GM21447 (cell line): ENCODE measurements around the gene TTC1.
"Not testable (repeated sequence)": the region's sequence is repeated elsewhere in the genome, so short reads cannot be mapped to it uniquely, and the experiment has no call there.

ENCODE experiments used
- ATAC-seq: cut with Tn5 transposase; IDR thresholded peaks from one replicate; pipeline ENCODE4 v1.9.1; 2021; ENCODE audit not compliant: unreplicated experiment

TTC1 gene, protein sequence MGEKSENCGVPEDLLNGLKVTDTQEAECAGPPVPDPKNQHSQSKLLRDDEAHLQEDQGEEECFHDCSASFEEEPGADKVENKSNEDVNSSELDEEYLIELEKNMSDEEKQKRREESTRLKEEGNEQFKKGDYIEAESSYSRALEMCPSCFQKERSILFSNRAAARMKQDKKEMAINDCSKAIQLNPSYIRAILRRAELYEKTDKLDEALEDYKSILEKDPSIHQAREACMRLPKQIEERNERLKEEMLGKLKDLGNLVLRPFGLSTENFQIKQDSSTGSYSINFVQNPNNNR

DNA sequence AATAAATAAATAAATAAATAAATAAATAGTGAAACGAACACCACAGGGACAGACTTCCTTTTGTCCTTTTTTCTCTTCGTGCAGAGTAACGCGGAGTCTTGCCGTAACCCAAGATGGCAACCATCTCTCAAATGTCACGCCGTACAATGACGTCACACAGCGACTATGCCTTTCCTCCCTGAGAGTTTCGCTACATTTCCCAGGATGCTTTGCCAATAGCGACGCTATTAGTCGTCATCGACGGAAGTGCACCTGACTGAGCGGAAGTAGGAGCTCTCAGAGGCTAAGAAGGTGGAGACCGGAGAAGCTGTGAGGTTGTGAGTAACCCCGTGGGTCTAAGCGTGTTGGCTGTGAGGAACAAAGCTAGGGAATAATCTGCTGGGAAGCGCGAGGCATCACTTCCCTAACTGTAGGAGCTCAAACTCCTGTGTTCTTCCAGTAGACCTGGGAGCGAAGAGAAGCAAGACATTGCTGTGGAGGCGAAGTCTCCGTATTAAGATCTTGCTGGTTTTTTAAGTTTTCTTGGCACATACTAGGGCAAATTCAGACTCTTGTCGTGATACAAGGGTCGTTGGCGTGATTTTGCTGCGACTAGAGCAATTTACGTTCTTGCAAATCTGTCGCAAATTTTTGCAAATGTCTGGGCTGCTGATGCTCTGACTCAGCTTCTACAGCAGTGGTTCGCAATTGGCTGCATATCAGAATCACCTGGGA lies at the start of gene TTC1:
Gene TTC1, plus strand, starts transcription at position 263 of the 714 bp plus-strand sequence. CDS start 1,390 bp downstream, outside the sequence.
- ATAC-seq: peak; percentile 100

DNA sequence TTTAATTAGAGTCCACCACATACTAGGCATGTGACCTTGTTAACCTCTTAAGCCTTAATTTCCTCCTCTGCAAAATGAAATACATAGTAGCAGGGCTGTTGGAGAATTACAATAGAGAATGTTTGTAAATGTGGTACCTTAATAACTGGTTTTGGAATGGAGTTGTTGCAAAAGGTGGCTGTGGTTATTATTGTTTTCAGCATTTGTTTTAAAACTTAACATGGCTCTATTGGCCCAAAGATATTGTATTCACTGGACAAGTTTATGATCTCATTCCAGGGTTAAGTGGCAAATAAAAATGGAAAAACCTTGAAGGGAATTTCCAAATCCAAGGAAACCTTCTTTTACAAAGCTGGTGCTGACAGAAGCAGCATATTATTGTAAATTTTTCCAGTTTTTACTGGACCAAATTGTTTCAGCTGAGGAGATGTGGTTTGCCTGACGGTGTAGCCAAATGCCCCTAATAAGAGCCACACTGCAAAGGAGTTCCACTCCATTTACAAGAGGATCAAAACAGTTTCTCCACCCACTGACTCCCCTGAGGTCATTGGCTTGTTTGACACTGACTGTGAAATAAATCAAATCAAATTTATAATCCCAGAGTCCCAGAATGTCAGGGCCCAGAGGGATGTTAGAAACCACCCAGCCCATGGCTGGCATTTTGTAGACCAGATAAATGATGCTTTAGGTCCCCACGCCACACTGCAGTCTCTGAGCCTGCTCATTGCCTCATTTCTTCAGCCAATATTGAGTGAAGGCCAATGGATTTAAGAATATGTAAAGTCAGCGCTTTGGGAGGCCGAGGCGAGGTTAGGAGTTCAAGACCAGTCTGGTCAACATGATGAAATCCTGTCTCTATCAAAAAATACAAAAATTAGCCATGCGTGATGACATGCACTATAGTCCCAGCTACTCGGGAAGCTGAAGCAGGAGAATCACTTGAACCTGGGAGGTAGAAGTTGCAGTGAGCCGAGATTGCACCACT lies 47.5 kb upstream of the TTC1 start:
- ATAC-seq: no peak

DNA sequence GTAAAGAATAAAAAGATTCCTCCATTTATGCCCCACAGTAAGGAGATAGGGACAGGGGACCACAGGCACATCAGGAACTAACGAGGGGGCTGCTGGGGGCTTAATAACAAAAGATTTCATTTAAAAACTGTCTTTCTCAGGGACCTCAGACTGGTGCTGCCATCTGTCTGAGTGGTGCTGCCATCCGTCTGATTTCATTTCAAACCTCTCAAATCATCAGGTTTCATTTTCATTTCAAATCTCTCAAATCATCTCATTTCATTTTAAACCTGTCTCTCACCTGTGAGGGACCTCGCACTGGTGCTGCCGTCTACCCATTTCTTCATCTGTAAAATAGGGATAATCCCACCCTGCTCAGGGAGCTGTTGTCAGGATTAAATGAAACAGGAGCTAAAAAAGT lies 46.7 kb upstream of the TTC1 start:
- ATAC-seq: no peak

DNA sequence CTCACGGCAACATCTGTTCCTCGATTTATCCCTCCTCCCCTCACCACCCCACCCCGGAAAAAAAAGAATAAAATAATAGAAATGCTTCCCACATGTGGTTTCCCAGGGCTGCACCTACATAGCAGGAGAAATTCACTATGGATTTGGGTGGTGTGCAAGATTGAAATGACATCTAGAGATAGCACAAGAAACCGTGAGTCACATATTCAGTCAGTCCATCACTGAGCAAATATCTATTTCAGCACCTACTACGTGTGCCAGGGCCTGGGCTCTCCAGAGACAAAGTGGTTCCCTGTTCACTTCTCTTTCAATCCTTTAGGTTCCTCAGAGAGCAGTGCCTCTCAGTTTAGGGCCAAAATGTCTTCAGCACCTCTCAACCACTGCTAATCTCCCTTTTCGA lies 45.0 kb upstream of the TTC1 start:
- no peak for ATAC-seq

DNA sequence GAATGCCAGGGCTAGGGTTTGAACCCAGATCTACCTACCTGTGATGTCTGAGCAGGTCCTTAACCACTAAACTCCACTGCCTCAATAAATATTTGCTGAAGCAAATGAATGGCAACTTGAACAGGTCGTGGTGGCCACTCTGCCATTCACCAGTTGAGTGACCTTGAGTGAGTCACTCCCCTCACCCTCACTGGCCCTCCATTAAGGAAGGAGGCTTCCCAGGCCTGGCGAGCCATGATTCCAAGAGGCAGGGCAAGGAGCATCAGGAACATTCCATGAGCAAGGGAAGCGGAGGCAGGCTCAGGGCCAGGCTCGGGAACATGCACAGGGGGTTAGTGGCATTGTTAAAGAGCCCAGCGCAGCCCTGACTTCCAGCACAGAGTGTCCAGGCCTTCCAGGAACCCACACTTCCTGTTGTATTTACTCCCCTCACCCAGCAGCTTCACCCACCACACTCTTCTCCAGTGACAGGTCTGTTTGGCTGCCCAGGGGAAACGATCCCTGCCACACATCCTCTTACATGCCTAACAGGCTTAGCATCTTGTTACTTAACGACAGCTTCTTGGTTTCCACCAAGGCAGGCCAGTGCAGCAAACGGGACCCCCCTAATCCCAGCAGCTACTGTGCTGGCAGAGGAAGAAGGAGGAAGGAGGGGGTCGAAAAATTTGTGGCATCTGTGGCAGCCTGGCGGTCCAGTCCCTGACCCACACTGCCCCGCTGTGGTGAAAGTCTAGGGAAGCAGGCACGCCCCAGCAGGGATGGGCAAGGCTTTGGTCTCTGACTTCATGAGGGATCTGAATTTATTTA lies 43.7 kb upstream of the TTC1 start:
- no peak for ATAC-seq

DNA sequence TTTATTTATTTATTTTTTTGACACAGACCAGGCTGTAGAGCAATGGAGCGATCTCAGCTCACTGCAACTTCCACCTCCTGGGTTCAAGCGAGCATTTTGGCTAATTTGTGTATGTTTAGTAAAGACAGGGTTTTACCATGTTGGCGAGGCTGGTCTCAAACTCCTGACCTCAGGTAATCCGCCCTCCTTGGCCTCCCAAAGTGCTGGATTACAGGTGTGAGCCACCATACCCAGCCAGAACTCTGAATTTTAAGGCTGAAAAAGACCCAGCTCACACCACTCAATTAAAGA lies 43.2 kb upstream of the TTC1 start:
- ATAC-seq: not testable (repeated sequence)

DNA sequence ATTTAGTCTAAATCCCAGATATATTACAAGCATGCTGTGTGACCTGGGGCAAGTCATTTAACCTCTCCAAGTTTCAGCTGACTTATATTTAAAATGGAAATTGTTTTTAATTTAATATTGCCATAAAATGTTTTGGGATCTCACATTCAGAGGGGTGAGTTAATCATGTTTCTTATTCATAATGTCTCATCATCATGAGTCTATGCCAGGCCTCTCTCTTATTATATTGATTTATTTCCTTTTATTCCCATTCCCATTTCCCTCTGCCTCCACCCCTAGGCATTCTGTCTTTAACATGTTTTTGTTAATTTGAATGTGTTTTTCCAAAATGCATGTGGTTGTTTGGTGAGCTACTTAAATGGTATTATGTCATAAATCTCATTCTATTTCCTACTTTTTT lies 39.0 kb upstream of the TTC1 start:
- no peak for ATAC-seq

DNA sequence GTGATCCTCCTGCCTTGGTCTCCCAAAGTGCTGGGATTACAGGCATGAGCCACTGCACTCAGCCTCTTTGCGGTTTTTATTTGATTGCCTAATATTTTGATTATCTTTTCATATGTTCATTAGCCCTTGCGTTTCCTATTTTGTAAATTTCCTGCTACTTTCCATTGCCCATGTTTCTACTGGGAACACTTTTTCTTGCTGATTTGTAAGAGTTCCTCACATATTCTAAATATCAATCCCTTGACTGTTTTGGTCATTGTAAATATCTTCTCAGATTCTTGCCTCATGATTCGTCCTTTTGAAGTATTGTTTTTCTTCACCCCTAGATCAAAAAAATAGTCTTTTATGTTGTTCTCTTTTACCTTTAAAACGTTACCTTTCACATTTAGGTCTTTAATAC lies 37.9 kb upstream of the TTC1 start:
- ATAC-seq: no peak

DNA sequence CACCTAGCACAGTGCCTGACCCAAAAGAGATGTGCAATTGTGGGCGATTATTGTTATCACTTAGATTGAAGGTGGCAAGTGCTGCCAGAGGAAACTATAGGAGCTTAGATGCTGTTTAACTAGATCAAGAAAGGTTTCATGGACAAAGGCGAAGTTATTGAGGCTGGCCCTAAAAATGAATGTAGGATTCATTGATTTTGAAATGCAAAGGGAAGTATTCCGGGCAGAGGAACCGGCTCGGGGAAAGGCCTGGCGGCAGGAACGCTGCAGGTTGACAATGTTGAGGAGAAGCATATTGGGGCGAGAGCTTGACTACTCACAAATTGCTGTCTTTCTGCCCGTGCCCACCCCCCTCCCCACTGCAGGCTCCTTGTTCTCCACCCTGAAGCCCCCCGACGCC lies 37.4 kb upstream of the TTC1 start:
- ATAC-seq: no peak

DNA sequence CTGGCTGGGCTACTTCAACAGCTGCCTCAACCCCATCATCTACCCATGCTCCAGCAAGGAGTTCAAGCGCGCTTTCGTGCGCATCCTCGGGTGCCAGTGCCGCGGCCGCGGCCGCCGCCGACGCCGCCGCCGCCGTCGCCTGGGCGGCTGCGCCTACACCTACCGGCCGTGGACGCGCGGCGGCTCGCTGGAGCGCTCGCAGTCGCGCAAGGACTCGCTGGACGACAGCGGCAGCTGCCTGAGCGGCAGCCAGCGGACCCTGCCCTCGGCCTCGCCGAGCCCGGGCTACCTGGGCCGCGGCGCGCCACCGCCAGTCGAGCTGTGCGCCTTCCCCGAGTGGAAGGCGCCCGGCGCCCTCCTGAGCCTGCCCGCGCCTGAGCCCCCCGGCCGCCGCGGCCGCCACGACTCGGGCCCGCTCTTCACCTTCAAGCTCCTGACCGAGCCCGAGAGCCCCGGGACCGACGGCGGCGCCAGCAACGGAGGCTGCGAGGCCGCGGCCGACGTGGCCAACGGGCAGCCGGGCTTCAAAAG lies 36.9 kb upstream of the TTC1 start:
- ATAC-seq: no peak

DNA sequence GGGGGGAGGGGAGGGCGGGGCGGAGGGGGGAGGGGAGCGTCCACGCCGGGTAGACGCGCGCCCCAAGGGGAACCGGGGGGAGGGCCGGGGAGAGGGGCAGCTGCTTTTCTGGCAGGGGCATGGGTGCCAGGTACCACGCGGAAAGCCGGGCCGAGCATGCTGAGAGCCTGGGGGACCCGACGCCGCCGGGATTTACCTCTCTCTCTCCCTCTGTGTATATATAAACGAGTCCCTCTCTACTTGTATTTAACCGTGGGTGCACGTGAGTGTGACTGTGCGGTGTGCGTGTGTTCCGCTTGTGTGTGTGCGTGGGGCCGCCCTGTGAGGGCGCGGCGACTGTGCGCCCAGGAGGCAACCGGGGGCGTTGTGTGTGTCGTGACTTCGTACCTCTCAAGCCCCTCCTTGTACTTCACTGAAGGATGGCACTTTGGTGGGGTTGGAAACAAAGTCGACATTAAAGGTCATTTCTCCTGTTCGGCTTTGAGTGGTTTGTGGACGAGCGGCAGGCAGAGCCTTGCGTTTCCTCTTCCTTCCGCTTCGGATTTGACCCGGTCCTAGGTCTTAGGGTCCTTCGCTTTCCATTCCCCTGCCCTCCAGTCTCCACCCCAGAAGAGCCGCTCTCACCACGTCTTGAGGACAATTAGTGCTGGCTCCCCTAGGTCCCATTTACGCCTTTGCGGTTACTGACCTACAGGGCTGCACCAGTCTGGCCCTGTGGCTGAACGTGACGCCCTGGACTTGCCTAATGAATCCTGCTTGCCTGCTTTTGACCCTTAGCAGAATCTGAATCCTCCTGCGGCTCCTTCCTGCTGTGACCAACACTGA lies 36.2 kb upstream of the TTC1 start:
- no peak for ATAC-seq

DNA sequence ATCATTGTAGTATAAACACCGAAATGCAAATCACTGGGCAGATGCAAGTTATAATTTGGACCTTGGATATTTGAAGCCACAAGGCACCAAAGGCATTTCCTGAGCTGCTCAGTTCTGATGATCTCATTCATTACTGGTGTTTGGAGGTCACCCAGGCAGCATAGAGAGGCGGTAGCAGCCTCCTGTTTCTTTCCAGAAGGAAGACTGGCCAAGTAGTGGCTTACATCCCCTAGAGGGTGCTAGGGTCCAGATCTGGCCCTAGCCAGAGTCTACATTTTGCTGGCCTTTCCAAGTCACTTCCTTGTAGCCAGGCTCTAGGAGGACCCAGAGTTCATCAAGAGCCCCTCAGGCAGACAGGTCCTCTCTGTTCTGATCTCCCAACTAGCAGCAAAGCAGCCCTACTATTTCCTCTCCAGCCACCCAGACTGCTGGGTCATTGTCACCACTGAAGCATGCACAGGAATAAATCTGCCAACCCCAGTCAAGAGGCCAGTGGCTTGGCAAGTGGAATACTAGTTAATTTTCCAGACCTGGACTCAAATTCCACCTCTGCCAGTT lies 33.4 kb upstream of the TTC1 start:
- ATAC-seq: no peak

DNA sequence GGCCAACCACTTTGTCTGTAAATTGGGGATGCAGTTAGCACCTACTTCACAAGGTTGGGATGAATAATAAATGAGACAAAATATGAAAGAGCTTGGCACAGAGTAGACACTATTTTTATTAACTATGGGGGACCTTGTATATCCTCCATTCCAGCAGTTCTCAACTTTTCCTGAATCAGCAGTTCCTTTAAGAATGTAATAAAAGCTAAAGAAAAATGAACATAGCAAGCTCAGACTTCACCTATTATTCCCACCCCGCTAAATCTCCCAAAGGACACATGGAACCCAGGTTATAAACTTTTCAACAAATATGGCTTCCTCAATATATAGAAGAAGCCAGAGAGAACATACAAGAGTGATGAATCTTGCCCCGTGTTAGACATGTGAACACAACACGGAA lies 32.0 kb upstream of the TTC1 start:
- ATAC-seq: no peak

DNA sequence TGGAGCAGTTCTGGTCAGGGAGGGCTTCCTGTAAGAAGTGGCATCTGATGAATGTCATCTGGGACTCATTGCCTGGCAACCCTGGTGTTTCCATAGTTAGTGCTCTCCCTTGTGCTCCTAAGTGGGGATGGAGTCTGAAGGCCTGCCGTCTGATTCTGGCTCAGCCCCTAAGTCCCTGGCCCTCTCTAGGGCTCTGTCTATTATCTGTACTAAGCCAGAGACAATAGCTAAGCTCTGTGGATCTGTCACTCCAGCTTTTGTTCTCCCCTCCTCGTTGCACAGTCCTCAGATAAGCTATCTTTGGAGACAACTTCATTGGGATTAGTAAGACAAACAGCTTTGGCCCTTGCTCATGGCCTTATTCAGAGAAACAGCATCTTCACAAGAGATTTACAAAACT lies 30.6 kb upstream of the TTC1 start:
- ATAC-seq: no peak

DNA sequence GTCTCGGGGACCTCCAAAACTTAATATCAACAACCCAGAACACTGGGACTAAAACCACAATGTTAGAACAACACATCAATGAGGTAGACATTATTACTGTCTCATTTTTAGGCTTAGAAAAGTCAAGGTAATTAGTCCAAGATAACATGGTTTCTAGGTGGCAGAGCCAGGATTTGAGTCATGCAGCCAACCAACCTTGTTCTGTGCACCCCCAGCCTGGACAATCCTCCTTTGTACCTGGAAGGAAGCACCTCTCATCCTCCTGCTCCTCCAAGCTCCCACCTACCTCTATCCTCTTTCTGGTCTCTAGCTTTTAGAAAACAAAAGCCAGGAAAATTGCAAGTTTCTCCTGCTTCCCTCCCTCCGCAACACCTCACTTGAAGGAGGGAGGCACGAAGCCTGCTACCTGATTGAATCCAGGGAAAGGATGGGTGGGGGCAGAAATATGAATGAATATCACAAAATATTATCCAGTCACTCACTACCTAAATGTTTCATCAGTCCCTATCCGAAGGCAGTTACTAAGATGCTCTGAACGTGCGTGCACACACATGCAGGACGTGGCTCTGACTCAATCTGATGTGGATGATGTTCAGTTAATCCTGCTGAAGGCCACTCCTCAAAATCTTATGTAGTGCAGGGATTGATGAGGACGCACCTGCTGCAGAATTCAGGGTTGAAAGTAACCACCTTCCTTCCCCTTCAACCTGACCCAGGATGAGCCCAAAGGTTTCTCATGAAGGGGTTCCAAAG lies 26.3 kb upstream of the TTC1 start:
- ATAC-seq: no peak

DNA sequence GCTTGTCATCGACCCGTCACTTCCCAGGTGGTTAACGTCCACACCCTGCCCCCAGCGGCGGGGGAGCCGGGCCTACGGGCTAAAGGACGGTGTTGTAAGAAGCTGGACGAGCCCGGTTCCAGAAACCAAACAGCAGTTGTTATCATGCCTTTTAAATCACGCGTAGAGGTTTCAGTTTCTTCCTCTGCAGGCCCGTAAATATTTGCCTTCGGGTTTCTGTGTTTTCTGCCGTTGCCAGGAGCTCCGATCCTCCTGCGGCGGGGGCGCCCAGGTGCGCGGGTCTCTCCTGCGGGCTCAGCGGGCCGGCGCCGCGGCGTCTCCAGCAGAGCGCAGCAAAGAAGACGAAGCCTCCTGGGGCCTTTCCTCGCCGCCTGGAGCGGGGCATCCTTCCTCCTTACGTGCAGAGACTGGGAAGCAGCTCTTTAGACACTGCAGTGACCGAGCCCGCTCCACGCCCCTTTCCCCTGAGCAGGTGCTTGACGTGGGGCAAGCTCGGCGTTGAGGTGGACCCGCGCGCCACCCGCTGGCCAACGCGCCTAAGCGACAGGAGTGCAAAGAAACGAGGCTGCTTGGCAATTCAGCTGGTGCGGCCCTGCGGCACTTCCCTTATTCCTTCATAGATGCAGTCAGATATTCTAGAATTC lies 21.8 kb upstream of the TTC1 start:
- ATAC-seq: peak; percentile 92

DNA sequence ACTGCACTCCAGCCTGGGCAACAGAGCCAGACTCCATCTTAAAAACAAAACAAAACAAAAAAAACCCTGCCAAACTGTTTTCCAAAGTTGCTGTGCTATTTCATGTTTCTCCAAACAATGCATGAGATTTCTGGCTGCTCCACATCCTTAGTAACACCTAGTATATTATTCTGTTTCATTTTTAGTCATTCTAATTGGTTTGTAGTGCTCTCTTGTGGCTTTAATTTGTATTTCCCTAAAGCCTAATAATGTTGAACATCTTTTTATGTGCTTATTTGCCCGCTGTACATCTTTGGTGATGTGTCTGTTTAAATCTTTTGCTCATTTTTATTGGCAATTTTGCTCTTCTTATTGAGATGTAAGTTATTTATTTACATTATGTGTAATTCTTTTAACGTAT lies 18.4 kb upstream of the TTC1 start:
- ATAC-seq: no peak

DNA sequence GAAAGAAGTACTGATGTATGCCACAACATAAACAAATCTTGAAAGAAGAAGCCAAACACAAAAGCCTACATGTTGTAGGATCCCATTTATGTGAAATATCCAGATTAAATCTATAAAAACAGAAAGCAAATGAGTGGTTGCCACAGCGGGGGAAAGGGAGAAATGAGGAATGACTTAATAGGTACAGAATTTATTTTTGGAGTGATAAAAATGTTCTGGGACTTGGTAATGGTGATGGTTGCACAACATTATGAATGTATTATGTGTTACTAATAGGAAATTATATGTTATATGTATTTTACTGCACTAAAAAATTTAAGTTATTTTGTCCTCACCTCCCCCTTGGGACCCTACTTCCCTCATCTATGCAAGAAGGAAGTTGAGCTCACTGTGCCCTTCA lies 16.4 kb upstream of the TTC1 start:
- no peak for ATAC-seq
